T-cell (primary cell): ENCODE results near the gene NACAD. TPM values are rescaled to one million over a fixed set of nuclear protein-coding genes. Genes with fewer than 3 reads are reported as not detected.

Source experiments
- ATAC-seq, 4 experiments: fragments of 200-7000 bp in 3 of 4; fragments of 150-1000 bp in 1 of 4; cut with Tn5 transposase; replicated peaks in 1 of 4; 1 replicate in 3 of 4; 2 replicates in 1 of 4; pipeline ENCODE4 v1.10.0; 2021; ENCODE audit warnings: moderate library complexity in 3 of 4, mild to moderate bottlenecking in 2 of 4, moderate number of reproducible peaks in 1 of 4
- CTCF ChIA-PET, 2 donors: fragments of 300-600 bp; sonication (Branson Sonifier 250); formaldehyde crosslinking; loops; one replicate each; lab custom pipeline; 2022; ENCODE audit warnings: antibody characterized with exemption in 2 of 2; lab: Charles Lee
- POLR2A ChIA-PET, 2 donors: fragments of 300-600 bp; sonication (Branson Sonifier 250); formaldehyde crosslinking; loops; one replicate each; lab custom pipeline; 2022; ENCODE audit warnings: antibody characterized with exemption in 2 of 2; lab: Charles Lee
- DNase-seq, 35 experiments: peaks; one replicate each; pipeline versions ENCODE4 v3.0.0 to v3.0.0-alpha.2; 2013 to 2023
- H3K27ac ChIP-seq: one replicate; pipeline ENCODE4 v1.5.1; 2013; ENCODE audit warnings: low read length
- H3K27me3 ChIP-seq, 2 experiments: replicated peaks in 1 of 2; 1 replicate in 1 of 2; 2 replicates in 1 of 2; pipeline versions ENCODE4 v1.6.1 to v1.7.0; 2013; ENCODE audit warnings: low read length in 1 of 2, mixed read lengths in 1 of 2; ENCODE audit not compliant: control insufficient read depth in 2 of 2, insufficient read depth in 2 of 2; ENCODE audit errors: extremely low read depth in 1 of 2
- H3K36me3 ChIP-seq, 2 donors: 1 replicate in 1 of 2; 2 replicates in 1 of 2; pipeline versions ENCODE4 v1.6.1 to v1.7.0; 2013; ENCODE audit warnings: low read length in 1 of 2; ENCODE audit not compliant: control insufficient read depth in 2 of 2, insufficient read depth in 1 of 2; ENCODE audit errors: extremely low read depth in 1 of 2
- H3K4me1 ChIP-seq, 2 experiments: 1 replicate in 1 of 2; 2 replicates in 1 of 2; pipeline versions ENCODE4 v1.6.1 to v1.7.0; 2013; ENCODE audit warnings: low read length in 2 of 2, mixed read lengths in 1 of 2; ENCODE audit not compliant: insufficient read depth in 2 of 2, control insufficient read depth in 1 of 2; ENCODE audit errors: extremely low read depth in 1 of 2
- H3K4me3 ChIP-seq, 2 donors: 1 replicate in 1 of 2; 2 replicates in 1 of 2; pipeline versions ENCODE4 v1.5.1 to v1.7.0; 2013; ENCODE audit warnings: mild to moderate bottlenecking in 2 of 2, low read length in 1 of 2, moderate library complexity in 1 of 2; ENCODE audit not compliant: control insufficient read depth in 1 of 2; ENCODE audit errors: extremely low read depth in 1 of 2
- H3K9me3 ChIP-seq: 2 replicates; pipeline ENCODE4 v1.7.0; 2013
- H3K27ac Mint-ChIP-seq, 2 donors: one replicate each; pipeline ENCODE4 v1.8.0; 2020 to 2021; ENCODE audit warnings: mild to moderate bottlenecking in 2 of 2, mixed read lengths in 2 of 2
- H3K27me3 Mint-ChIP-seq, 2 donors: one replicate each; pipeline ENCODE4 v1.8.0; 2021 to 2022; ENCODE audit warnings: mixed read lengths in 2 of 2
- H3K36me3 Mint-ChIP-seq: one replicate; pipeline ENCODE4 v1.8.0; 2021; ENCODE audit warnings: mixed read lengths
- H3K4me1 Mint-ChIP-seq, 3 donors: one replicate each; pipeline ENCODE4 v1.8.0; 2020 to 2022; ENCODE audit warnings: mixed read lengths in 3 of 3, mild to moderate bottlenecking in 1 of 3
- H3K4me3 Mint-ChIP-seq, 3 donors: one replicate each; pipeline ENCODE4 v1.8.0; 2020 to 2022; ENCODE audit warnings: mild to moderate bottlenecking in 3 of 3, mixed read lengths in 3 of 3, moderate library complexity in 3 of 3
- H3K9me3 Mint-ChIP-seq, 3 donors: one replicate each; pipeline ENCODE4 v1.8.0; 2020 to 2022; ENCODE audit warnings: mixed read lengths in 3 of 3
- WGBS: methylation state at CpG from one replicate; pipeline ENCODE4 v1.1.5; 2013; ENCODE audit warnings: missing lambda C conversion rate; ENCODE audit not compliant: insufficient coverage; 5-methylcytosine and 5-hydroxymethylcytosine counted together
- total RNA-seq, 35 experiments: library from RNA in 6 of 35; stranded (reverse) in 6 of 35; fragments of 120-200 nt in 1 of 35; gene quantifications; one replicate each; pipeline versions ENCODE4 v1.2.1 to v1.2.4 and lab custom pipeline; 2013 to 2026

The NACAD gene
- total RNA-seq, 5 donors from 2014 or later (not counting 1 experiment from before 2014, with no cell fraction given): 0.10 to 1.6 (median 0.20) TPM

DNA sequence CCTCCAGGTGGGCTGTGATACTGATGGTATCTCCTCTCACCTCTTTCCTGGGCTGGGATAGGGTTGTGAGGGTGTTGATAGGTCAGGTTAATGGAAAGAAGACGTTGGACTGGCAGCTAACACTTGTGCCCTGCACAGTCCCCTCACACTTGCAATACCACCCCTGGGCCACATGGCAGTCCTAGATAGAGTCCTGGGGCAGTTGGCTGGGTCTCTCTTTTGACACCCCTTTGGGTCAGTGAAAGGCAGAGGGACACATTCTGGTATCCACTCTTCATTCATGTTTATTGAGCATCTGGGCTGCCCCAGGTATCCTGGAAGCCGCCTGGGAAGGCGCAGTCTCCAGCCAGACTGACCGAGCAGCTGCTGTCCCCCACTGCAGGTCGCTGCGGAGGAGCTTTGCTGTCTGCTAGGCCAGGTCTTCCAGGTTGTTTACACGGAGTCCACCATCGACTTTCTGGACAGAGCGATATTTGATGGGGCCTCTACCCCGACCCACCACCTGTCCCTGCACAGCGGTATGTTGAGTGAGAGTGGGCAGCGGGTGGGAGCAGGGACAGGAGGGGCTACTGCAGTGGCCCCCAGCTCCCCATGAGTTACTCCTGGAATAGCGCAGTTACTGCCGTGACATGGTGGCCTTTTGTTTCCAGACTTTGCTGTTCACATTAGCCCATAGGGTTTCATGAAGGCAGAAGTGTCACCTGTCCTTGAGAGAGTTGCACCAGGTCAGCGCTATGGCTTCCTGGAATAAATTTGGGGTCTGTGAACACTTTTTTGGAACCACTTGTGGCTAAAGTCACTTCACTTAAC is 19.1 kb downstream of the NACAD start:
- no peaks in the 10 kb centered on the region for H3K27me3 ChIP-seq
- ATAC-seq (no peak), DNase-seq (no peak)
- POLR2A ChIA-PET: no interaction called here
- Mint-ChIP-seq H3K9me3 (no peaks in the 10 kb centered on the region), H3K27me3 (no peaks in the 10 kb centered on the region), H3K36me3 (peaks cover 69% of the 10 kb centered on the region), H3K4me3 (no peak overlapping the region), H3K27ac (peak overlapping the region in 1 of 2 donors; percentile 6), H3K4me1 (peaks cover 15 to 39% (median 24%) of the 10 kb centered on the region in 3 donors)
- H3K9me3 ChIP-seq: no peaks in the 10 kb centered on the region
- WGBS: 98% methylated on average over 12 of the region's 15 CpGs
- no peak overlapping the region for H3K27ac ChIP-seq
- H3K36me3 ChIP-seq: peaks cover 46 to 95% of the 10 kb centered on the region in 2 donors
- CTCF ChIA-PET: interaction anchor here (0.6 to 1.2 kb wide), 3 partner anchors 41 to 95 kb away, joined by 3 to 5 read pairs (median 3); no protein-coding TSS in a partner anchor
- H3K4me3 ChIP-seq: no peak overlapping the region
- peaks cover 0 to 28% of the 10 kb centered on the region in 2 experiments for H3K4me1 ChIP-seq

GRCh38 chr7:45068236-45069023 is 20.3 kb downstream of the NACAD start:
- Mint-ChIP-seq H3K36me3 (peaks cover 74% of the 10 kb centered on the region), H3K4me3 (no peak overlapping the region), H3K9me3 (no peaks in the 10 kb centered on the region), H3K27me3 (no peaks in the 10 kb centered on the region), H3K4me1 (peaks cover 22 to 42% (median 31%) of the 10 kb centered on the region in 3 donors), H3K27ac (peak overlapping the region in 1 of 2 donors; percentile 43)
- no peak for ATAC-seq
- H3K4me1 ChIP-seq: peaks cover 0 to 33% of the 10 kb centered on the region in 2 experiments
- no peaks in the 10 kb centered on the region for H3K27me3 ChIP-seq
- no peak overlapping the region for H3K4me3 ChIP-seq
- H3K27ac ChIP-seq: no peak overlapping the region
- H3K36me3 ChIP-seq: peaks cover 47 to 95% of the 10 kb centered on the region in 2 donors
- CTCF ChIA-PET: interaction anchor here in 1 of 2 donors (0.6 kb wide), 1 partner anchor 70 kb away, joined by 3 read pairs; no protein-coding TSS in a partner anchor
- H3K9me3 ChIP-seq: no peaks in the 10 kb centered on the region
- no peak for DNase-seq
- 92% methylated on average over 14 of the region's 15 CpGs for WGBS
- POLR2A ChIA-PET: interaction anchor here in 1 of 2 donors (0.6 kb wide), 1 partner anchor 70 kb away, joined by 7 read pairs; no protein-coding TSS in a partner anchor

DNA sequence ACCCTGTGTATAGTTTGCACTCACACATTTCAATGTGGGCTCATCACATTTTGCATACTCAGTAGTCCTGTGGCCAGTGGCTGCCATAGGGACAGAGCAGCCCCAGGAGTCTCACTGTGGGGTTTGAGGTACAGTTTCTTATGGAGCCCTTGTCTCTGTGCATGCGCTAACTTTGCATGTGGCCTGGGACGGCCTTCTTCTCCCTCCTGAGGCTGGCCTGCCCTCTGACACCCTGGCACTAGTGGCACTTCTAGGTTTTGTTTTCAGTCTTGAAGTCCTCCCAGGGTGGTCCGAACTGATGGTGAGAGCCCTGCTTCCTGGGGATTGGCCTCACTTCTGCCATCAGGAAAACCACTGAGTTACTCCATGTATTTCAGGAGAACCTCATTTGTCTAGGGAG is 21.2 kb downstream of the NACAD start:
- ChIA-PET CTCF (interaction anchor here in 1 of 2 donors (0.5 kb wide), 1 partner anchor 144 kb away, joined by 5 read pairs; no protein-coding TSS in a partner anchor), POLR2A (no interaction called here)
- Histone ChIP-seq H3K4me1 (peaks cover 0 to 35% of the 10 kb centered on the region in 2 experiments), H3K4me3 (no peak overlapping the region), H3K9me3 (no peaks in the 10 kb centered on the region), H3K36me3 (peaks cover 39 to 93% of the 10 kb centered on the region in 2 donors), H3K27ac (no peak overlapping the region), H3K27me3 (no peaks in the 10 kb centered on the region)
- peaks cover 68% of the 10 kb centered on the region for H3K36me3 Mint-ChIP-seq
- 97% methylated on average over 3 of the region's 3 CpGs for WGBS
- DNase-seq (no peak), ATAC-seq (no peak)
- H3K4me1 Mint-ChIP-seq: peaks cover 19 to 42% (median 36%) of the 10 kb centered on the region in 3 donors
- no peak overlapping the region for H3K4me3 Mint-ChIP-seq
- no peaks in the 10 kb centered on the region for H3K27me3 Mint-ChIP-seq
- no peaks in the 10 kb centered on the region for H3K9me3 Mint-ChIP-seq
- no peak overlapping the region for H3K27ac Mint-ChIP-seq

DNA sequence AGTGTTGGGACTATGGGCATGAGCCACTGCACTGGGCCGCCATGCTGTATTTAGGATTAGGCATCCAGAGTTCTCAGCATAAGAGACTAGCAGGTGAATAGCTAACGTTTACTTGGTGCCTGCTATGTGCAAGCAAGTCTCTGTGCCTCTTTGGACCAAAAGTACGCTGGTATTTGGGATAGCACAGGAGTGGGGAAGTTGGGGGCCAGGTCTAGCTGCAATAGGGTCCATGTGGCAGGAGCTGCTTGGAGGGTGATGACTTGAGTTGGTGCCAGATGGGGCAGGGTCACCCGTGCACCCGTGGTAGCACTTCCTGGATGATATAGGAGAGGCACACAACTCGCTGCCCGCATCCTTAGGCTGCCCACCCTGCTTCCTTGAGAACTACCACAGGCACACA is 22.4 kb downstream of the NACAD start:
- no peak for ATAC-seq
- no peaks in the 10 kb centered on the region for H3K9me3 ChIP-seq
- no peak overlapping the region for H3K27ac Mint-ChIP-seq
- no peaks in the 10 kb centered on the region for H3K9me3 Mint-ChIP-seq
- no peak for DNase-seq
- ChIA-PET CTCF (interaction anchor here in 1 of 2 donors (0.7 kb wide), 1 partner anchor 90 kb away, joined by 7 read pairs; no protein-coding TSS in a partner anchor), POLR2A (interaction anchor here (0.6 to 0.7 kb wide), 2 partner anchors 197 to 224 kb away, joined by 6 to 10 read pairs; no protein-coding TSS in a partner anchor)
- H3K27me3 ChIP-seq: no peaks in the 10 kb centered on the region
- peaks cover 0 to 42% of the 10 kb centered on the region in 2 experiments for H3K4me1 ChIP-seq
- H3K4me3 Mint-ChIP-seq: no peak overlapping the region
- peaks cover 27 to 49% (median 44%) of the 10 kb centered on the region in 3 donors for H3K4me1 Mint-ChIP-seq
- H3K27ac ChIP-seq: no peak overlapping the region
- peaks cover 65% of the 10 kb centered on the region for H3K36me3 Mint-ChIP-seq
- H3K27me3 Mint-ChIP-seq: no peaks in the 10 kb centered on the region
- no peak overlapping the region for H3K4me3 ChIP-seq
- WGBS: 100% methylated on average over 3 of the region's 7 CpGs
- H3K36me3 ChIP-seq: peaks cover 33 to 89% of the 10 kb centered on the region in 2 donors

DNA sequence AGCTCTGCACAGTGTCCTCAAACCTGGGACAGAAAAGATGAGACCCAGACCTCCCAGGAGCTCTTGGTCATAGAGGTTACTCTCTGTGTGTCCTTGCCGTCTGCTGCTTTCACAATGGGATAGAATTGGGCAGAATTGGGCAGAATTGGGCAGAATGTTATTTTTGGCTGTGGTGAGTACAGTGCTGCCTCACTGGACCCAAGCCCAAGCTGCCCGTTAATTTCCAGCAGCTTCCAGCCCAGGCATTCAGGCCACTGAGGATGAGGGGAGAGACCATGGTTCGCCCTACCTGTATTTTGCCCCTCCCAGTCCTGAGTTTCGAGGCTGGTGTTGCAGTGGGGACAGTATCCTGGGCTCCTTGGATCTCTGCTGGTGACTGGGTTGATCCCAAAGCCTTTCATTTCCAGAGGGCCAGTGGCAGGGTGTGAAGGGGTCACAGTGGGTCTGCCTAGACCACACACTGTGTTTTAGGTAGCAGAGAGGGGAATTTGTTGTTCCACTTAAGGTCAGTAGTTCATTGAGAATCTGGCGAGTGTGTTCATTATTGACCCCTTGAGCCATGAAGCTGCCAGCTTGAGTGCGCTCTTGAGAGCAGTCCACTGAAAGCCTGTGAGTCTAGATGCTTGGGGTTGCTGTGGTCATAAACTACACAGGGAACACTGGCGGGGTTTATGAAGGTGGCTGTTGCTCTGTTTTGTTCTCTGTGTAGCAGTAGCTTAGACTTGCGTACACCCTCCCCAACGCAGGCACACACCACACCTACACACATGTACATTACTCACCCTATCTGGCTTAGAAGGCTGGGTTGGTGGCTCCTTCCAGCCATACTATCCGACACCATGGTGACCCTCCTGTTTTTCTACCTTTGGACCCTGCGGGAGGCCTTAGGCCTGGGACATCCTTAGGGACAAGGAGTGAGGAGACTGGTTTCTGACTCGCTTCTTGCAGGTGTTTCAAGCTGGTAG is 23.5 kb downstream of the NACAD start:
- H3K4me3 ChIP-seq: no peak overlapping the region
- ATAC-seq: no peak
- peaks cover 0 to 47% of the 10 kb centered on the region in 2 experiments for H3K4me1 ChIP-seq
- Mint-ChIP-seq H3K27ac (peak overlapping the region in 1 of 2 donors; percentile 16), H3K36me3 (peaks cover 67% of the 10 kb centered on the region), H3K9me3 (no peaks in the 10 kb centered on the region), H3K27me3 (no peaks in the 10 kb centered on the region), H3K4me1 (peaks cover 38 to 59% (median 53%) of the 10 kb centered on the region in 3 donors), H3K4me3 (no peak overlapping the region)
- WGBS: 93% methylated on average over 3 of the region's 12 CpGs
- CTCF ChIA-PET: no interaction called here
- no peaks in the 10 kb centered on the region for H3K9me3 ChIP-seq
- H3K36me3 ChIP-seq: peaks cover 33 to 87% of the 10 kb centered on the region in 2 donors
- peak in 1 of 35 experiments; percentile 1 for DNase-seq
- POLR2A ChIA-PET: no interaction called here
- H3K27ac ChIP-seq: no peak overlapping the region
- no peaks in the 10 kb centered on the region for H3K27me3 ChIP-seq
